ENCODE data around the gene ERVW-1.

GRCh38 chr7:92498557-92498956 is 20.8 kb upstream of the ERVW-1 start:
- TF ChIP-seq, protein P1, sequence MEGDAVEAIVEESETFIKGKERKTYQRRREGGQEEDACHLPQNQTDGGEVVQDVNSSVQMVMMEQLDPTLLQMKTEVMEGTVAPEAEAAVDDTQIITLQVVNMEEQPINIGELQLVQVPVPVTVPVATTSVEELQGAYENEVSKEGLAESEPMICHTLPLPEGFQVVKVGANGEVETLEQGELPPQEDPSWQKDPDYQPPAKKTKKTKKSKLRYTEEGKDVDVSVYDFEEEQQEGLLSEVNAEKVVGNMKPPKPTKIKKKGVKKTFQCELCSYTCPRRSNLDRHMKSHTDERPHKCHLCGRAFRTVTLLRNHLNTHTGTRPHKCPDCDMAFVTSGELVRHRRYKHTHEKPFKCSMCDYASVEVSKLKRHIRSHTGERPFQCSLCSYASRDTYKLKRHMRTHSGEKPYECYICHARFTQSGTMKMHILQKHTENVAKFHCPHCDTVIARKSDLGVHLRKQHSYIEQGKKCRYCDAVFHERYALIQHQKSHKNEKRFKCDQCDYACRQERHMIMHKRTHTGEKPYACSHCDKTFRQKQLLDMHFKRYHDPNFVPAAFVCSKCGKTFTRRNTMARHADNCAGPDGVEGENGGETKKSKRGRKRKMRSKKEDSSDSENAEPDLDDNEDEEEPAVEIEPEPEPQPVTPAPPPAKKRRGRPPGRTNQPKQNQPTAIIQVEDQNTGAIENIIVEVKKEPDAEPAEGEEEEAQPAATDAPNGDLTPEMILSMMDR (conservative IDR thresholded peaks at IDR 0.05) = no peak
- no peak for TF ChIP-seq ZFX (IDR thresholded peaks at IDR 0.05)

All from C4-2B (cell line).